ENCODE results near the gene RNF149. TPM values are rescaled to one million over a fixed set of nuclear protein-coding genes. Genes with fewer than 3 reads are reported as not detected.

The RNF149 gene, protein sequence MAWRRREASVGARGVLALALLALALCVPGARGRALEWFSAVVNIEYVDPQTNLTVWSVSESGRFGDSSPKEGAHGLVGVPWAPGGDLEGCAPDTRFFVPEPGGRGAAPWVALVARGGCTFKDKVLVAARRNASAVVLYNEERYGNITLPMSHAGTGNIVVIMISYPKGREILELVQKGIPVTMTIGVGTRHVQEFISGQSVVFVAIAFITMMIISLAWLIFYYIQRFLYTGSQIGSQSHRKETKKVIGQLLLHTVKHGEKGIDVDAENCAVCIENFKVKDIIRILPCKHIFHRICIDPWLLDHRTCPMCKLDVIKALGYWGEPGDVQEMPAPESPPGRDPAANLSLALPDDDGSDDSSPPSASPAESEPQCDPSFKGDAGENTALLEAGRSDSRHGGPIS
- polyA plus RNA-seq (2011; rRNA removed) = 28.2 and 34.8 TPM in 2 replicates
- 12.8 and 18.2 TPM in 2 replicates for polyA plus RNA-seq (2012; cell fraction: cytosol; rRNA removed)
- polyA plus RNA-seq (2012; cell fraction: nucleus; rRNA removed) = 25.2 and 27.2 TPM in 2 replicates
- polyA plus RNA-seq (2017; fragmentation: RNase III; extraction: RNeasy Plus Mini Kit Qiagen cat#74134 plus additional on column Dnase treatment) = 27.0 to 29.2 TPM (median 28.8 TPM) in 3 replicates
- polyA minus RNA-seq (2011; rRNA and poly(A)+ RNA removed) = 15.7 and 18.3 TPM in 2 replicates

DNA sequence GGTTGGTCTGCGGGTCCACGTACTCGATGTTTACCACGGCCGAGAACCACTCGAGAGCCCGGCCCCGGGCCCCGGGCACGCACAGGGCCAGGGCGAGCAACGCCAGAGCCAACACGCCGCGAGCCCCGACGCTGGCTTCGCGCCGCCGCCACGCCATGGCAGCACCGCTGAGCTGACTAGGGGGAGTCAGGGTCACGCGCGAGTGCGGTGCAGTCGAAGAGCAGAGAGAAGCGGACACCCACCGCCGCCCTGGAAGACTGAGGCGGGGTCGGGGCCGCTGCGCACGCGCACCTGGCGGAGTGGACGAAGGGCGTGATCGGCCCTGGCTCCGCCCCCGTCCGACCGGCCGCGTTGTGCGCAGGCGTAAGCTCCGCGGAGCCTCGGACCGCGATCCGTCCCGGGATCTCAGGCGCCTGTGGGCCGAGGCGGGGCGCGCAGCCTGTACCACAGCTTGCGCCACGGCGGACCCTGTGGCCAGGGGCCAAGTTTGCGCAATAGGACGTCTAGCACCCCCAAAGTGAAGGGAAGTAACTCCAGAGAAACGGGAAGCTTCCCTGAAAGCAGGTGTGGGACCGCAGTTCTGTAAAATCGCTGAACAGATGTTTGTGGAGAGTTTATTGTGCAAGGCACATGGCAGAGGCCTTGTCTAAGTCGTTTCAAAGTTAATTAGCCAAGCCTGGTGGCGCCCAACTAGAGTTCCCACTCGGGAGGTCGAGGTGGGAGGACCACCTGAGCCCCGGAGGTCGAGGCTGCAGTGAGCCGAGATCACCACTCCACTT lies at the start of gene RNF149:
RNF149 (minus strand) TSS at position 270 of the 779 bp plus-strand sequence; CDS start at position 157, 113 bp downstream.
- 8% methylated on average over 20 of the region's 76 CpGs for WGBS (ENCODE audit: missing lambda C conversion rate)
- H3K27ac ChIP-seq = peak within 1 kb of the TSS; percentile 83 to 92
- ATAC-seq = peak; percentile 95 to 96
- no peaks in the 10 kb centered on the region for H3K9me3 ChIP-seq
- peak within 1 kb of the TSS; percentile 85 for H3K4me2 ChIP-seq
- FAIRE-seq = no peak
- peaks cover 34% of the 10 kb centered on the region for H3K4me1 ChIP-seq
- POLR2A ChIA-PET = interaction anchor here (0.6 to 2.1 kb wide), 10 partner anchors 9 to 746 kb away, joined by 3 to 6 read pairs (median 3); partner anchors contain the start of genes CNOT11 and PDCL3
- CTCF ChIA-PET = interaction anchor here (0.8 to 1.7 kb wide), 4 partner anchors 31 to 111 kb away, joined by 3 to 6 read pairs (median 4); partner anchors contain the start of gene CREG2
- peak; percentile 91 to 95 for DNase-seq (ENCODE audit: low read depth in 1 of 2, low spot score in 1 of 2)
- peak within 1 kb of the TSS; percentile 75 for H3K4me3 ChIP-seq
- TF ChIP-seq HOXB5 (CRISPR knock-in tag; IDR thresholded peaks at IDR 0.05) = 0 out of 2 replicates have a peak, but pooled peaks have one; percentile 54
- no peak for TF ChIP-seq HOXA7 (CRISPR knock-in tag; IDR thresholded peaks at IDR 0.05)
- no peak for TF ChIP-seq POLR2AphosphoS2 (conservative IDR thresholded peaks at IDR 0.05; ENCODE audit: low read length)
- TF ChIP-seq EHF (CRISPR knock-in tag; IDR thresholded peaks at IDR 0.05) = no peak
- TF ChIP-seq SMC3 (IDR thresholded peaks at IDR 0.05) = 0 out of 3 replicates have a peak, but pooled peaks have one; percentile 7
- TF ChIP-seq CHD2 (IDR thresholded peaks at IDR 0.05; ENCODE audit: low read length, partially characterized antibody) = no peak
- TF ChIP-seq, protein P1, sequence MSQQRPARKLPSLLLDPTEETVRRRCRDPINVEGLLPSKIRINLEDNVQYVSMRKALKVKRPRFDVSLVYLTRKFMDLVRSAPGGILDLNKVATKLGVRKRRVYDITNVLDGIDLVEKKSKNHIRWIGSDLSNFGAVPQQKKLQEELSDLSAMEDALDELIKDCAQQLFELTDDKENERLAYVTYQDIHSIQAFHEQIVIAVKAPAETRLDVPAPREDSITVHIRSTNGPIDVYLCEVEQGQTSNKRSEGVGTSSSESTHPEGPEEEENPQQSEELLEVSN (IDR thresholded peaks at IDR 0.05; ENCODE audit: borderline replicate concordance, low read depth) = peak; percentile 76
- TF ChIP-seq, protein P2, sequence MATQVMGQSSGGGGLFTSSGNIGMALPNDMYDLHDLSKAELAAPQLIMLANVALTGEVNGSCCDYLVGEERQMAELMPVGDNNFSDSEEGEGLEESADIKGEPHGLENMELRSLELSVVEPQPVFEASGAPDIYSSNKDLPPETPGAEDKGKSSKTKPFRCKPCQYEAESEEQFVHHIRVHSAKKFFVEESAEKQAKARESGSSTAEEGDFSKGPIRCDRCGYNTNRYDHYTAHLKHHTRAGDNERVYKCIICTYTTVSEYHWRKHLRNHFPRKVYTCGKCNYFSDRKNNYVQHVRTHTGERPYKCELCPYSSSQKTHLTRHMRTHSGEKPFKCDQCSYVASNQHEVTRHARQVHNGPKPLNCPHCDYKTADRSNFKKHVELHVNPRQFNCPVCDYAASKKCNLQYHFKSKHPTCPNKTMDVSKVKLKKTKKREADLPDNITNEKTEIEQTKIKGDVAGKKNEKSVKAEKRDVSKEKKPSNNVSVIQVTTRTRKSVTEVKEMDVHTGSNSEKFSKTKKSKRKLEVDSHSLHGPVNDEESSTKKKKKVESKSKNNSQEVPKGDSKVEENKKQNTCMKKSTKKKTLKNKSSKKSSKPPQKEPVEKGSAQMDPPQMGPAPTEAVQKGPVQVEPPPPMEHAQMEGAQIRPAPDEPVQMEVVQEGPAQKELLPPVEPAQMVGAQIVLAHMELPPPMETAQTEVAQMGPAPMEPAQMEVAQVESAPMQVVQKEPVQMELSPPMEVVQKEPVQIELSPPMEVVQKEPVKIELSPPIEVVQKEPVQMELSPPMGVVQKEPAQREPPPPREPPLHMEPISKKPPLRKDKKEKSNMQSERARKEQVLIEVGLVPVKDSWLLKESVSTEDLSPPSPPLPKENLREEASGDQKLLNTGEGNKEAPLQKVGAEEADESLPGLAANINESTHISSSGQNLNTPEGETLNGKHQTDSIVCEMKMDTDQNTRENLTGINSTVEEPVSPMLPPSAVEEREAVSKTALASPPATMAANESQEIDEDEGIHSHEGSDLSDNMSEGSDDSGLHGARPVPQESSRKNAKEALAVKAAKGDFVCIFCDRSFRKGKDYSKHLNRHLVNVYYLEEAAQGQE (IDR thresholded peaks at IDR 0.05) = no peak
- TF ChIP-seq, protein P3, sequence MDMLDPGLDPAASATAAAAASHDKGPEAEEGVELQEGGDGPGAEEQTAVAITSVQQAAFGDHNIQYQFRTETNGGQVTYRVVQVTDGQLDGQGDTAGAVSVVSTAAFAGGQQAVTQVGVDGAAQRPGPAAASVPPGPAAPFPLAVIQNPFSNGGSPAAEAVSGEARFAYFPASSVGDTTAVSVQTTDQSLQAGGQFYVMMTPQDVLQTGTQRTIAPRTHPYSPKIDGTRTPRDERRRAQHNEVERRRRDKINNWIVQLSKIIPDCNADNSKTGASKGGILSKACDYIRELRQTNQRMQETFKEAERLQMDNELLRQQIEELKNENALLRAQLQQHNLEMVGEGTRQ (IDR thresholded peaks at IDR 0.05) = no peak
- TF ChIP-seq NPAS2 (CRISPR knock-in tag; IDR thresholded peaks at IDR 0.05; ENCODE audit: borderline replicate concordance) = no peak
- TF ChIP-seq FOSL2 (IDR thresholded peaks at IDR 0.05) = no peak
- TF ChIP-seq FOSL2 (CRISPR knock-in tag; IDR thresholded peaks at IDR 0.05) = no peak
- no peak; the same call in 1 of the 2 replicates for TF ChIP-seq GATA3 (IDR thresholded peaks at IDR 0.05; ENCODE audit: borderline replicate concordance)
- no peak for TF ChIP-seq KDM1A (IDR thresholded peaks at IDR 0.05; ENCODE audit: low read depth)
- peak in 1 of 2 experiments; percentile 77; a peak in 2 of 5 replicates for TF ChIP-seq JUN (IDR thresholded peaks at IDR 0.05)
- no peak for TF ChIP-seq NFE2L2 (conservative IDR thresholded peaks at IDR 0.05; ENCODE audit: low read length)
- TF ChIP-seq CEBPB (IDR thresholded peaks at IDR 0.05) = peak; percentile 93 to 98
- TF ChIP-seq, protein P4, sequence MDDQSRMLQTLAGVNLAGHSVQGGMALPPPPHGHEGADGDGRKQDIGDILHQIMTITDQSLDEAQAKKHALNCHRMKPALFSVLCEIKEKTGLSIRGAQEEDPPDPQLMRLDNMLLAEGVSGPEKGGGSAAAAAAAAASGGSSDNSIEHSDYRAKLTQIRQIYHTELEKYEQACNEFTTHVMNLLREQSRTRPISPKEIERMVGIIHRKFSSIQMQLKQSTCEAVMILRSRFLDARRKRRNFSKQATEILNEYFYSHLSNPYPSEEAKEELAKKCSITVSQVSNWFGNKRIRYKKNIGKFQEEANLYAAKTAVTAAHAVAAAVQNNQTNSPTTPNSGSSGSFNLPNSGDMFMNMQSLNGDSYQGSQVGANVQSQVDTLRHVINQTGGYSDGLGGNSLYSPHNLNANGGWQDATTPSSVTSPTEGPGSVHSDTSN (IDR thresholded peaks at IDR 0.05) = peak; percentile 9; the same call in 1 of the 2 replicates
- peak; percentile 52; the same call in 1 of the 2 replicates for TF ChIP-seq RNF2 (IDR thresholded peaks at IDR 0.05; ENCODE audit: borderline replicate concordance, low read depth)
- peak; percentile 57; the same call in 1 of the 2 replicates for TF ChIP-seq MYC (IDR thresholded peaks at IDR 0.05; ENCODE audit: borderline replicate concordance, low read length)
- TF ChIP-seq PHF8 (IDR thresholded peaks at IDR 0.05; ENCODE audit: borderline replicate concordance, low read depth) = peak; percentile 49
- no peak for TF ChIP-seq SREBF2 (IDR thresholded peaks at IDR 0.05)
- TF ChIP-seq, protein P5, sequence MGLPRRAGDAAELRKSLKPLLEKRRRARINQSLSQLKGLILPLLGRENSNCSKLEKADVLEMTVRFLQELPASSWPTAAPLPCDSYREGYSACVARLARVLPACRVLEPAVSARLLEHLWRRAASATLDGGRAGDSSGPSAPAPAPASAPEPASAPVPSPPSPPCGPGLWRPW (IDR thresholded peaks at IDR 0.05) = no peak
- TF ChIP-seq FOXS1 (CRISPR knock-in tag; IDR thresholded peaks at IDR 0.05) = no peak
- TF ChIP-seq, protein P6, sequence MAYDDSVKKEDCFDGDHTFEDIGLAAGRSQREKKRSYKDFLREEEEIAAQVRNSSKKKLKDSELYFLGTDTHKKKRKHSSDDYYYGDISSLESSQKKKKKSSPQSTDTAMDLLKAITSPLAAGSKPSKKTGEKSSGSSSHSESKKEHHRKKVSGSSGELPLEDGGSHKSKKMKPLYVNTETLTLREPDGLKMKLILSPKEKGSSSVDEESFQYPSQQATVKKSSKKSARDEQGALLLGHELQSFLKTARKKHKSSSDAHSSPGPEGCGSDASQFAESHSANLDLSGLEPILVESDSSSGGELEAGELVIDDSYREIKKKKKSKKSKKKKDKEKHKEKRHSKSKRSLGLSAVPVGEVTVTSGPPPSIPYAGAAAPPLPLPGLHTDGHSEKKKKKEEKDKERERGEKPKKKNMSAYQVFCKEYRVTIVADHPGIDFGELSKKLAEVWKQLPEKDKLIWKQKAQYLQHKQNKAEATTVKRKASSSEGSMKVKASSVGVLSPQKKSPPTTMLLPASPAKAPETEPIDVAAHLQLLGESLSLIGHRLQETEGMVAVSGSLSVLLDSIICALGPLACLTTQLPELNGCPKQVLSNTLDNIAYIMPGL (CRISPR knock-in tag; IDR thresholded peaks at IDR 0.05; ENCODE audit: borderline replicate concordance) = no peak; the same call in 1 of the 2 replicates
- no peak for TF ChIP-seq NR3C1 (IDR thresholded peaks at IDR 0.05)
- TF ChIP-seq, protein P7, sequence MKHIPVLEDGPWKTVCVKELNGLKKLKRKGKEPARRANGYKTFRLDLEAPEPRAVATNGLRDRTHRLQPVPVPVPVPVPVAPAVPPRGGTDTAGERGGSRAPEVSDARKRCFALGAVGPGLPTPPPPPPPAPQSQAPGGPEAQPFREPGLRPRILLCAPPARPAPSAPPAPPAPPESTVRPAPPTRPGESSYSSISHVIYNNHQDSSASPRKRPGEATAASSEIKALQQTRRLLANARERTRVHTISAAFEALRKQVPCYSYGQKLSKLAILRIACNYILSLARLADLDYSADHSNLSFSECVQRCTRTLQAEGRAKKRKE (CRISPR knock-in tag; IDR thresholded peaks at IDR 0.05; ENCODE audit: low read depth) = peak; percentile 76; the same call in 1 of the 2 replicates
